NCI-H226 (cell line): ENCODE data around the gene WWOX.

ENCODE experiments used
- DNase-seq: peaks from one replicate; pipeline ENCODE4 v3.0.0-alpha.2; 2015

WWOX gene

GRCh38 chr16:78985716-78986605, 886.5 kb downstream of the WWOX start:
- peak; percentile 45 for DNase-seq

DNA sequence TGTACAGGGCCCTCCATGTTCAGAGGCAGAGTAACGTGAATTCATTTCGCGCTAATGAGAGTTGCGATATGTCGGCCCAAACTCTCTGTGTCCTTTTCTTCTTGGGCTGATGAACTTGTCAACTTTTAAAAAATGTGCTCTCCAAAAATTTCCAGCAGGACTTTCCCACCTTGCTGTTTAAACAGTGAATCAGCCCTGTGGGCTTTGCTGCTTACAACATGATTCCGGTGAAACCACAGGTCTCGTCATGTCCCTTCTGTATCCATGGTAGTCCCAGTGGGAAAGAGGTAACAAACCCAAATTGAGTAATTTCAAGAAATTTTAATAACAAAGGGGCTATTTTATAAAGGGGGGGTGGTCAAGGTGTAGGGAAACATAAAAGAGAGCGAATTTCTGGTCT, 888.2 kb downstream of the WWOX start:
- no peak for DNase-seq

GRCh38 chr16:78988361-78988969, 889.0 kb downstream of the WWOX start:
- no peak for DNase-seq

- DNase-seq = no peak
Measured at GRCh38 chr16:78990309-78990701, 890.9 kb downstream of the WWOX start.

DNA sequence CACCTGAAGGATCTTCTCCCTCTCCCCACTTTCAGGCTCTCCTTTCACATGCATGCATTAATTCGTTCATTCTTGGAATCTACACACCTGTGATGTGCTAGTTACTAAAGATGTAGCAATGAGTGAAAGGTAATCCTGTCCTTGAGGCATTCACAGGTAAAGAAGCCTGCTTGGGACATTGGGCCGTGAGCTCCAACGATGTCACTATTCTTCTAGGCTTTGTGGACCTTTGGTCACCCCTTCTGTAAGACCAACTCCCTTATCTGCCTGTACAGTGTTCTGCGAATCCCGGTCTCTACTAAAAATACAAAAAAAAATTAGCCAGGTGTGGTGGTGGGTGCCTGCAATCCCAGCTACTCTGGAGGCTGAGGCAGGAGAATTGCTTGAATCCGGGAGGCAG, 892.5 kb downstream of the WWOX start:
- no peak for DNase-seq

- no peak for DNase-seq
Measured at GRCh38 chr16:78993346-78993745, 893.9 kb downstream of the WWOX start.

DNA sequence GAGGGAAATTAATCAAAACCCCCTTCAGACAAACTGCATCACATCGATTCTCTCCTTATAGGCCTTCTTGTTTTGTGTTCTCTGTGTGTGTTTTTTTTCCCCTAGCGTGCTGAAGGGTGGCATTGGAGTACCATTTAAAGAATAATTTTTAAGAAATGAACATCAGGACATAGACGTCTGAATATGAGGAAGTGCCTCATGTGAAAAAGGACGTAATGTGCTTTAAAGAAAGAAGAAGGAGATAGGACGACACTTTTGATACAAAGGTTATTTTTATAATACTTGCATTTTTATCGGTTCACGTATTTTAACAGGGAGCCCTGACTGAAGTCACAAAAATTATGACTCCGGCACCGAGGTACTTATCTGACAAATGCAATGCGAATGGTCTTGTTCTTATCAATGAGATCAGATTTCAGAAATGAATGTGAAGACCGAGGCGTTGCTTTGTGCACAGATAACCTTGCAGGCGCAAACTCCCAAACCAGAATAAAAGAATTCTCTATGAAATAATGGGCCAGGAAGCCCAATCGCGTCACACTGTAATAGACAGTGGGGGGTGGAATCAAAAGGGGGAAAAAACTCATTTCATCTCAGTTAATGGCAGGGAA, 894.8 kb downstream of the WWOX start:
- DNase-seq = no peak

- no peak for DNase-seq
Measured at GRCh38 chr16:78995441-78995840, 896.0 kb downstream of the WWOX start.

- no peak for DNase-seq
Measured at GRCh38 chr16:78996790-78997189, 897.3 kb downstream of the WWOX start.

DNA sequence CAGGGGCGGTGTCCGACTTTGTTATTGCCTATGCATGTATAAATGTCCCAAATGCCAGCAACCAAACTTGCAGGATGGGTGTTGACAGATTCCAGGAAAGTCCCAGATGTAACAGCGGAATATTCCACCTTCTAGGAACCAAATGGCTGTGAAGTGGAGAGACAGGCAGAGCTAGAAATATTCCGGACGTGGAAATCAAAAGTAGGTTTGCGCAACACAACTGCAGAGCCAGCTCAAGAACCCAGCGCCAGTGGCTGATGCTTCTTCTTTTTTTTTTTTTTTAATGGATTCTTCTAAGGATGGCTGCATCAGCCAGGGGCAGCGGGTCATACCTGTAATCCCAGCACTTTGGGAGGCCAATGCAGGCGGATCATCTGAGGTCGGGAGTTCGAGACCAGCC, 899.4 kb downstream of the WWOX start:
- DNase-seq = no peak

- no peak for DNase-seq
Measured at GRCh38 chr16:79001156-79001967, 901.9 kb downstream of the WWOX start.

DNA sequence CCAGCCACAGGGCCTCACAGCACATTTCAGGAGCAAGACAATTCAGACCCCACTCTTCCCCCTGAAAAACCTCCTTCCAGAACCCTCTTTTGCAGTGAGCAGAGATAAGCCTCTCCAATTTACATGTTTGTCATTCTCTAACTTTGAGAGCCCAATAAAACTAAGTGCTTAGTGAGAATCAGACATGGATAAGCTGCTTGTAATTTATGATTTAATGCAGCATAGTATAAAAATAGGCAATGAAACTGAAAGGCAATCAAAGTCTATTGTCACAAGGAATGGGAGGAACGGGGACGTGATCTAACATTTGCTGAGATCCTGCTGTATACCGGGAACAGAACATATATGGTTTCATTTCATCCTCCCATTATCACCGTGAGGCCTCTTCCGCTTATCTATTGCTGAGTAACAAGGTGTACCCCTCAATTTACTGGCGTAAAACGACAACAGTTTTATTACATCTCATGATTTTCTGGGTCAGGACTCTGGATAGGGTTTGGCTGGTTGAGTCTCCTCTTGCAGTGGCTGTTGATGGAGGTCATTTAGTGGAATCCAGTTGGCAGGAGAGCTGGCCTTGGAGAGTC, 903.7 kb downstream of the WWOX start:
- DNase-seq = no peak

- DNase-seq = no peak
Measured at GRCh38 chr16:79004309-79004708, 904.9 kb downstream of the WWOX start.

- DNase-seq = no peak
Measured at GRCh38 chr16:79005096-79005495, 905.6 kb downstream of the WWOX start.

GRCh38 chr16:79006206-79006605, 906.8 kb downstream of the WWOX start:
- no peak for DNase-seq

- no peak for DNase-seq
Measured at GRCh38 chr16:79006765-79007164, 907.3 kb downstream of the WWOX start.

DNA sequence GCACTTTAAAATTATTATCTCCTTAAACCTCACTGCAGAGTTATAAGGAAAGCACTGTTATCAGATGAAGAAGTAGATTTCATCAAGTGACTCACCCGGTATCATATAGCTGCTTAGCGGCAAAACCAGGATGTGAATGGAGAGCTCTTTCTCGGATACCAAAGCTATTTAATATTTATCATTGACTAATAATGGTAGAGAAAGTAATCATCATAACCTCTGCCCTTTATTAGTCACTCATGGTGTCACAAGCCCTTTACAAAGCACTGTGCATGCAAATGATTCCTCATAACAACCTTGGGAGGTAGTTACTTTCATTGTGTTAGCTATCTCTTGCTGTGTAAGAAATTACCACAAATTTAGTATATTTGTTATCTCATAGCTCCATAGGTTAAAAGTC, 908.2 kb downstream of the WWOX start:
- peak; percentile 9 for DNase-seq

- DNase-seq = peak; percentile 11
Measured at GRCh38 chr16:79008036-79008868, 908.8 kb downstream of the WWOX start.

DNA sequence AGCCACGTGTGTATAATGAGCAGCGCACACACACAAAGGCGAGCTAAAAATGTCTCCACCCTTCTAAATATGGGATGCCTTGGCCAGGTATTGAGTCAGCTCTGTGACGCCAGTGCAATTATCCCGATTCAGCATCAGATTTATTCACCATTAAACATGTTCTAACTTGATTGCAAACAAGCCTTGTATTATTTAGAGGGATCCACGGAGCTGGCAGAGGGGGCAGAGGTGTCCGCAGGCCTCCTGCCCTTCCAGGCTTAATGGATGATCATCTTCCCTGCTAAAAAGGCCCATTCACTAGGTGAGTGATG, 909.4 kb downstream of the WWOX start:
- DNase-seq = no peak

DNA sequence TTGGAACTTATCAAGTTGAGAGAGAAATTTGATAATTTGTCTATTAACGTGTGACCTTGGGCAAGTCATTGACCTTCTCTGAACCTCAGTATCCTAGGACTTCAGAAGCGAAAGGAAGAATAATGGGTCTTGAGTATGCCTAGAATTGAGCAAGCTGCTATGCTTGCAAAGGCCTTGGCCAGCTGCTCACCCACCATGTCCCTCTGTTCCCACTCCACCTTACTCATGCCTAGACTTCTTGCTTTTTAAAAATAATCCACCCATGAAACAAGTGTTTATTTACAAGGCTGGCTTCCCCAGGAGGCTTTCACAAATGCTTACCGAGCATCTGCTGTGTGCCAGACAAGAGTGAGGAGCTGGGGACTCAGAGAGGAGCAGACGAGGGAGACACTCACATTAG, 910.4 kb downstream of the WWOX start:
- no peak for DNase-seq

DNA sequence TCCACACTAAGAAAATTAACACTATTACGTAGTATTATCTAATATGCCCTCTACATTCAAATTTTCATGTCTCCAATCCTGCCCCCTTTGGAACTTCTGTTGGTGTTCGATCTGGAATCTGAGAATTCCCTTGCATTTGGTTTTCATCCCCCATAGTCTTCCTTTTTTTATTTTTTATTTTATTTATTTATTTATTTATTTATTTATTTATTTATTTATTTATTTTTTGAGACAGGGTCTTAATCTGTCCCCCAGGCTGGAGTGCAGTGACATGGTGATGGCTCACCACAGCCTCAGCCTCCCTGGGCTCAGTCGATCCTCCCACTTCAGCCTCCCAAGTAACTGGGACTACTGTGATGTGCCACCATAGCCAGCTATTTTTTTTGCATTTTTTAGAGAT, 911.8 kb downstream of the WWOX start:
- no peak for DNase-seq
